ENCODE results near the gene PYM1. TPM values are rescaled to one million over a fixed set of nuclear protein-coding genes. Genes with fewer than 3 reads are reported as not detected.

The PYM1 gene
- total and polyA plus RNA-seq, 2 experiments from 2014 or later = 25.9 to 34.4 TPM

- in situ Hi-C loops (cut with MboI) = no loop called here
- no peaks in the 10 kb centered on the region; the same call in 1 of the 2 replicates for H3K36me3 ChIP-seq (ENCODE audit: low read depth)
- peaks cover 21% of the 10 kb centered on the region for H3F3A ChIP-seq (ENCODE audit: insufficient read depth)
- no peak overlapping the region for H2AFZ ChIP-seq
- no peaks in the 10 kb centered on the region for H3K9me3 ChIP-seq (ENCODE audit: low read depth)
- H3K27me3 ChIP-seq (replicated peaks; ENCODE audit: insufficient read depth) = no peaks in the 10 kb centered on the region
- no peak for TF ChIP-seq EZH2 (IDR thresholded peaks at IDR 0.05; ENCODE audit: insufficient read depth, poor library complexity, severe bottlenecking)
- TF ChIP-seq EZH2phosphoT487 (IDR thresholded peaks at IDR 0.05; ENCODE audit: insufficient read depth, low read depth) = no peak
- 0 out of 2 replicates have a peak overlapping the region, but pooled peaks have one; percentile 2 for H3K4me3 ChIP-seq
- no peaks in the 10 kb centered on the region for H4K20me1 ChIP-seq (ENCODE audit: insufficient read depth)
- H3K4me1 ChIP-seq (ENCODE audit: insufficient read depth) = peaks cover 19% of the 10 kb centered on the region
- H3K9ac ChIP-seq = no peak overlapping the region
- H3K79me2 ChIP-seq (ENCODE audit: insufficient read depth) = peaks cover 35% of the 10 kb centered on the region
- peak; percentile 75 for DNase-seq
- H3K9me2 ChIP-seq (ENCODE audit: insufficient read depth) = no peaks in the 10 kb centered on the region
- H3K4me2 ChIP-seq (ENCODE audit: unreplicated experiment) = peak overlapping the region; percentile 10
- WGBS, 2 experiments (ENCODE audit: low coverage in 1 of 2, low lambda C conversion rate in 2 of 2, missing lambda C conversion rate in 2 of 2) = 3 to 22% methylated on average over 1 of the region's 1 CpG
- H3K27ac ChIP-seq = peak overlapping the region; percentile 20; the same call in 1 of the 2 replicates
Measured at GRCh38 chr12:55906056-55906455, 21.6 kb downstream of the PYM1 start.

- H3K9me2 ChIP-seq (ENCODE audit: insufficient read depth) = no peaks in the 10 kb centered on the region
- no peak overlapping the region for H3K4me3 ChIP-seq
- no peak overlapping the region for H2AFZ ChIP-seq
- H3K27me3 ChIP-seq (replicated peaks; ENCODE audit: insufficient read depth) = no peaks in the 10 kb centered on the region
- in situ Hi-C loops (cut with MboI) = no loop called here
- TF ChIP-seq EZH2phosphoT487 (IDR thresholded peaks at IDR 0.05; ENCODE audit: insufficient read depth, low read depth) = no peak
- TF ChIP-seq EZH2 (IDR thresholded peaks at IDR 0.05; ENCODE audit: insufficient read depth, poor library complexity, severe bottlenecking) = no peak
- H3K79me2 ChIP-seq (ENCODE audit: insufficient read depth) = peaks cover 18% of the 10 kb centered on the region
- peaks cover 13% of the 10 kb centered on the region; the same call in 1 of the 2 replicates for H3K4me1 ChIP-seq (ENCODE audit: insufficient read depth)
- 0 out of 2 replicates have a peak, but pooled peaks cover 5% of the 10 kb centered on the region for H3F3A ChIP-seq (ENCODE audit: insufficient read depth)
- H3K36me3 ChIP-seq (ENCODE audit: low read depth) = no peaks in the 10 kb centered on the region; the same call in 1 of the 2 replicates
- no peak overlapping the region for H3K27ac ChIP-seq
- no peak overlapping the region for H3K4me2 ChIP-seq (ENCODE audit: unreplicated experiment)
- WGBS, 2 experiments (ENCODE audit: low coverage in 1 of 2, low lambda C conversion rate in 2 of 2, missing lambda C conversion rate in 2 of 2) = 97 to 99% methylated on average over 7 of the region's 7 CpGs
- no peaks in the 10 kb centered on the region for H3K9me3 ChIP-seq (ENCODE audit: low read depth)
- no peak overlapping the region for H3K9ac ChIP-seq
- no peak for DNase-seq
- no peaks in the 10 kb centered on the region for H4K20me1 ChIP-seq (ENCODE audit: insufficient read depth)
Measured at GRCh38 chr12:55901881-55902490, 25.7 kb downstream of the PYM1 start.

GRCh38 chr12:55899082-55899481 lies 28.6 kb downstream of the PYM1 start:
- peak; percentile 70 for DNase-seq
- Histone ChIP-seq H3K79me2 (ENCODE audit: insufficient read depth) (peaks cover 8% of the 10 kb centered on the region), H3K4me1 (ENCODE audit: insufficient read depth) (peaks cover 7% of the 10 kb centered on the region; the same call in 1 of the 2 replicates), H3K36me3 (ENCODE audit: low read depth) (no peaks in the 10 kb centered on the region; the same call in 1 of the 2 replicates), H3K4me3 (no peak overlapping the region), H2AFZ (no peak overlapping the region), H3K9me2 (ENCODE audit: insufficient read depth) (no peaks in the 10 kb centered on the region), H3K9ac (no peak overlapping the region), H3K4me2 (ENCODE audit: unreplicated experiment) (no peak overlapping the region), H4K20me1 (ENCODE audit: insufficient read depth) (no peaks in the 10 kb centered on the region), H3K27ac (peak overlapping the region; percentile 42), H3K9me3 (ENCODE audit: low read depth) (no peaks in the 10 kb centered on the region), H3K27me3 (replicated peaks; ENCODE audit: insufficient read depth) (no peaks in the 10 kb centered on the region), H3F3A (ENCODE audit: insufficient read depth) (no peaks in the 10 kb centered on the region)
- in situ Hi-C loops (cut with MboI) = no loop called here
- no peak for TF ChIP-seq EZH2 (IDR thresholded peaks at IDR 0.05; ENCODE audit: insufficient read depth, poor library complexity, severe bottlenecking)
- TF ChIP-seq EZH2phosphoT487 (IDR thresholded peaks at IDR 0.05; ENCODE audit: insufficient read depth, low read depth) = no peak
- WGBS, 2 experiments (ENCODE audit: low coverage in 1 of 2, low lambda C conversion rate in 2 of 2, missing lambda C conversion rate in 2 of 2) = 41 to 53% methylated on average over 2 of the region's 2 CpGs

- no peaks in the 10 kb centered on the region for H3K9me2 ChIP-seq (ENCODE audit: insufficient read depth)
- peaks cover 1% of the 10 kb centered on the region; the same call in 1 of the 2 replicates for H3K4me1 ChIP-seq (ENCODE audit: insufficient read depth)
- H3K27me3 ChIP-seq (replicated peaks; ENCODE audit: insufficient read depth) = no peaks in the 10 kb centered on the region
- no peak overlapping the region for H3K9ac ChIP-seq
- no peaks in the 10 kb centered on the region for H3K79me2 ChIP-seq (ENCODE audit: insufficient read depth)
- no peaks in the 10 kb centered on the region for H3K36me3 ChIP-seq (ENCODE audit: low read depth)
- no peak overlapping the region for H3K27ac ChIP-seq
- DNase-seq = no peak
- WGBS, 2 experiments (ENCODE audit: low coverage in 1 of 2, low lambda C conversion rate in 2 of 2, missing lambda C conversion rate in 2 of 2) = 97 to 100% methylated on average over 1 of the region's 1 CpG
- TF ChIP-seq EZH2 (IDR thresholded peaks at IDR 0.05; ENCODE audit: insufficient read depth, poor library complexity, severe bottlenecking) (no peak), EZH2phosphoT487 (IDR thresholded peaks at IDR 0.05; ENCODE audit: insufficient read depth, low read depth) (no peak)
- no peak overlapping the region for H2AFZ ChIP-seq
- no peak overlapping the region for H3K4me3 ChIP-seq
- H3K4me2 ChIP-seq (ENCODE audit: unreplicated experiment) = no peak overlapping the region
- no peaks in the 10 kb centered on the region for H4K20me1 ChIP-seq (ENCODE audit: insufficient read depth)
- in situ Hi-C loops (cut with MboI) = no loop called here
- H3K9me3 ChIP-seq (ENCODE audit: low read depth) = no peaks in the 10 kb centered on the region
- H3F3A ChIP-seq (ENCODE audit: insufficient read depth) = no peaks in the 10 kb centered on the region
Measured at GRCh38 chr12:55893723-55894122, 34.0 kb downstream of the PYM1 start.

Data from GM23248 (cell line).